Effector CD8-positive, alpha-beta T cell (primary cell): ENCODE data around the gene PEX10.

ENCODE experiments used
- DNase-seq: peaks from one replicate; lab custom pipeline; 2025; lab: John Stamatoyannopoulos, UW

PEX10 gene

GRCh38 chr1:2388004-2388913 lies 24.1 kb downstream of the PEX10 start:
- no peak for DNase-seq

DNA sequence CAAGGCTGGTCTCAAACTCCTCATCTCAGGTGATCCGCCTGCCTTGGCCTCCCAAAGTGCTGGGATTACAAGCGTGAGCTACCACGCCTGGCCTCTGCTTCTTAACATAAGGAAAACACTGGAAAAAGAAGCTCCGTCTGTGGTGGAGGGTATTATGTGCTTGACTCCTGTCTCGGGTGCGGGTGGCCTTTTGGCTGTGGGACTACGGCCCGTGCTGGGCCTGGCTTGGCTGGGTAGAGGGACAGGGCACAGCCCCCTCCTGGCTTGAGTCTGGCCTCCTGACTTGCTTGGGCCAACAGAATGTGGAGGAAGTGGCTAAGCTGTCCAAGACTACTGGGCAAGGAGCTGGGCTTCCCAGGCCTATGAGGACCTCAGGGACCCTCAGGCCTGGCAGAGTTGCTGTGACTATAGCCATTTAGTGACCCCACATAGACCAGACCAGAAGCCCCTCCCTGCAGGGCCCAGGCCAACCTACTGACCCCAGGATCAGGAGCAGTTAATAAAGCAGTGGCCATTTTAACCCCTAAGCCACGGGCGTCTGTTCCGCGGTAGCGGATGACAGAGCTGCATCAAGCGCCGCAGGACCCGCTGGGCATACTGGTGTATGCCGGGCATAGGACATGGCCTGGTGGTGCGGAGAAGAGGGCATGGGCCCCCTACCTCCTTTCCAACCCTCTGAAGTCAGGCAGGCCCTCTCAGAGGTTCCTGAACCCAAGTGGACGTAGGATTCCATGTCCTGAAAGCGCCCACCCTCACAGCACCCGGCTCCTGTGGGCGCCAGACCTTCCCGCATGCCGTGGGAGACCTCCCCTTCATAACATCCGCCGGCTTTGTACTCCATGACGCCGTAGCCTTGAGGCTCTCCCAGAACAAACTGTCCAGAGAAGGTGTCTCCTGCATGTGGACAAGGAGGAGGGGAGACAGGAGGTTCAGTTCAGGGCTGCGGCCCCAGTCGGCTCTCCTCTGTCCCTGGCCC lies 25.4 kb downstream of the PEX10 start:
- DNase-seq, result no peak

GRCh38 chr1:2385606-2386280 lies 26.6 kb downstream of the PEX10 start:
- no peak for DNase-seq

DNA sequence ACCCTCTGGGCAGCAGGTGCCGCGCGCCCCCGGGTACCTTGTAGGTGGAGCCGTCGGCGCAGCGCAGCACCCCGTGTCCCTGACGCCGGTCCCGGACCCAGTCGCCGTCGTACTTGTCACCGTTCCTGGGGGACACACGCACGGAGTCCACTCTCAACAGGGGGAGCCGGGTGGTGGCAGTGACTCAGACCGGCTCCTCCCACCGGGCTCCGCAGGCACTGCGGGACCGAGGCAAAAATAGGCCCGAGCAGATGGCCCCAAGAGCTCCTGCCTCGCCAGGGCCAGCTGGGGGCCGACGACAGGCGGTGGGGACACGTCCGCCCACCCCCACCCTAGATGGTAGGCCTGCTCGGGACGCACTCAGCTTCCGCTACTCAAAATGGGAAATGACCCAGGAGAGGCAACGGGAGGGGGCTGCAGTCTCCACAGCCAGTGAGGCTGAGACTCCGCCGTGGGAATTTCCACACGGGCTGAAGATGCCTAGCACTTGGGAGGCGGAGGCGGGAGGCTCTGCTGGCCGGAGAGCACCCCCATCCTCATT lies 27.4 kb downstream of the PEX10 start:
- DNase-seq, result no peak

DNA sequence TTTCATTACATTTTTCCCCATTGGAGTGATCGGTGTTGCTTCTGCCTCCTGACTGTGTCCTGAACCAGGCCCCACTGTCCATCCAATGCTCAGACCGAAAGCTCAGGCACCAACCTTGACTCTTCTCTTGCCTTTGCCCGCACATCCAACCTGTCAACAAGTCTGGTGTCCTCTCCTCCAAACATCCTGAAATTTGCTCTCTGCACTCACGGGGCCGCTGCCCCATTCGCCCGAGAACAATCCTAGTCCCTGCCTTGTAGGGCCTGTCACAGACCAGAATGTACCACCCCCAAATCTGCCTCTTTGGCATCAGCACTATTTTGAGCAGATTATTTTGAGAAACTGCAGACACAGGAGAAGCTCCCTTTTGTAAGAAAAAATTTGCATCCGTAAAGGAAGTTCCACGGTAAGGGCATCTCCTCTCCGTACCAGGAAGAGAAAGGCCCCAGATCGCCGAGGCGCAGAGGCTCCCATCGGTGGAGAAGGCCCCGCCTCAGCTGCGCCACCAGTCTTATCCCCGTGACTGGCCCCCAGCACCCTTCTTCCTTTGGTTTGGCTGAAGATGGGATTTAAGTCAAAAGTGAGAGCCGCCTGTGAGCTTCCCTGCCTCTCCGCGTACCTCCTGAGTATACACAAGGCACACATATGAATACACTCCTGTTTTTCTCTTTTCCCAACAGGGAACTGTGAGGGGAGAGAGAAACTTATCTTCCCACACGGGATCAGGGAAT lies 28.1 kb downstream of the PEX10 start:
- DNase-seq, result no peak

DNA sequence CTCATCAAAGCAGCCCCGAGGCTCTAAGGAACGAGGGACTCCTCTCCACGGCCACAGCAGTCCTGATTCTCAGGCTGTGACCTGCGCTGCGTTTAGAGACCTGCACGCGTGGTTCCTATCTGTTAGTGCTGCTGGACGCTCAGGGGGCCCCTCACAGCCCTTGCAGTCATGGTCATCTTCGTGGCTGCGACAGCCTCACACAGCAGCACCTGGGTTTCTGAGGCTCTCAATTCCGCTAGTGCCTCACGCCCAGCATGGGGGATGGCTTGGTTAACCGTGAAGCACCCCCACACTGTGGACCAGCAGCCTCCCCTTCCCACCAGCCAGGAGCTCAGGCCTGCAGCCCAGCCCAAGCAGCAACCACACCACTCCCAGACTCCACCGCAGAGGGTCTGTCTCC lies 28.8 kb downstream of the PEX10 start:
- no peak for DNase-seq

DNA sequence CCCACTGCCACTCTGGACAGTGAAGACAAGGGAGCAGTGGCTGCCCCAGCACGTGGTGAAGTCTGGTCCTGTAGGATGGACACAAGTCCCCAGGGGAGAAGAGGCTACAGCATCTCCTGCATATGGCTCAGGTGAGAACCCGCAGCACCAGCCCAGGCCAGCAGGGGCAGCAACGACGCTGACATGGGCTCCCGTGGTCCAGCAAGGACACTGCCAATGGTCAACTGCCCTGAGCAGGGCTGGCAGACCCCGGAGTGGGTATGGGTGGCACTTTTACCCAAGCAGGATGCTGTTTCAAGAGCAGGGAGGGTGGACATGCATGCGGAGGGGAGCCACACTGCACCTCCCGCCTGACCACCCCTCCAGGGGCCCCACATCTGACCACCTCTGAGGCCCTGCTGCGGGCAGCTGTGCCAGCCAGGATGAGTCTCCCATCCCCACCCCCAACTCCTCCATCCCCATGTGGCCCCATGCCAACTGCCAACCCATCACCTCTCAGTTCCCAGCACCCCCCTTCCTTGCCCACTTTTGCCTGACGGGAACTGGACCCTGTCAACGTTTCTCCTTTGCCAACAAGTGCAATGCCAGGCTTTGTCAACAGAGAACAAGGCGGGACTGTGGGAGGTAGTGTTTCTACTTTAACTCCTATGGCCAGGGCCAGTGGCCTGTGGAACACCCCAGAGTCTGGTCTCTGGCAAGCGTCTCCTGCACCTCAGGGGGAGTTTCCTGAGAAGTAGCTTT lies 29.6 kb downstream of the PEX10 start:
- no peak for DNase-seq

DNA sequence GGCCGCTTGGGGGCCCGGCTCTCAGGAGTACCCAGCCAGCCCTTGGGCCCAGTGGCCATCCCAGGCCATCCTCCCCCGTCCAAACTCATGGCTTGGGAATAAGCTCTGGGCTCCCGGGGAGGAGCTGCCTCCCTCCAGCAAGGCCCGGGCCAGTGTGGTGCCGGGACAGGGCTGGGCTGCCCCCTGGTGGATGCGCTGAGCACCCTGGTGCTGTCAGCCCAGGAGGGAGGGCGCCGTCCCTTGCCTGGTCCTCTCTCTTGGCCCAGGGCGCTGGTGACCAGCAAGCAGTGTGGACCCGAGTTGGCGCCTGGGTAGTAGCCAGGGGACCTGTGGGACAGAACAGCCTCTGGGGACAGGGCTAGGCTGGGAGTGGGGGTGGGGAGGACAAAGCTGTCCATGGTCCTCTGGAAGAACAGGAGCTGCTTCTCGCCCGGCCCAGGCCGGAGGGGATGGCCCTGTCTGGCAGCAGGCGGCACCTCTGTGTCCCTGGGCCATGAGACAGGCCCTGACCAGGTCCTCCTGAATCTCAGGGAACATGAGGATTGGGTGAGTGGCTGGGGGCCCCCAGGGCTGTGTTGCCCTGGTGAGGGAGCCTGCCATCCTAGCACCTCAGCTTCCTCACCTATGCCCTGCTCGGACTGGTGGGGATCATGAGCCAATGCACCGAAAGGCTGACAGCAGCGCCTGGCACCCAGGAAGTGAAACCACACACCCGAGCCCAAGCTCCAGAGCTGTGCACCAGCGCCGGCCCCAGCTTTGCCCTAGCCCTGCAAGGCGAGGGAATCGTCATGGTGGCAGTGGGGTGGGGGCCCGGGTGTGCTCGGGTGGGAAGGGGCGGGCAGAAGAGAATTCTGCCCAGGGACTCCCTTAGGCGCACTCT lies 30.4 kb downstream of the PEX10 start:
- peak; percentile 55 for DNase-seq

- DNase-seq, result no peak
Observed at GRCh38 chr1:2380816-2381591, 31.4 kb downstream of the PEX10 start.

- DNase-seq, result no peak
Observed at GRCh38 chr1:2379733-2380404, 32.5 kb downstream of the PEX10 start.

DNA sequence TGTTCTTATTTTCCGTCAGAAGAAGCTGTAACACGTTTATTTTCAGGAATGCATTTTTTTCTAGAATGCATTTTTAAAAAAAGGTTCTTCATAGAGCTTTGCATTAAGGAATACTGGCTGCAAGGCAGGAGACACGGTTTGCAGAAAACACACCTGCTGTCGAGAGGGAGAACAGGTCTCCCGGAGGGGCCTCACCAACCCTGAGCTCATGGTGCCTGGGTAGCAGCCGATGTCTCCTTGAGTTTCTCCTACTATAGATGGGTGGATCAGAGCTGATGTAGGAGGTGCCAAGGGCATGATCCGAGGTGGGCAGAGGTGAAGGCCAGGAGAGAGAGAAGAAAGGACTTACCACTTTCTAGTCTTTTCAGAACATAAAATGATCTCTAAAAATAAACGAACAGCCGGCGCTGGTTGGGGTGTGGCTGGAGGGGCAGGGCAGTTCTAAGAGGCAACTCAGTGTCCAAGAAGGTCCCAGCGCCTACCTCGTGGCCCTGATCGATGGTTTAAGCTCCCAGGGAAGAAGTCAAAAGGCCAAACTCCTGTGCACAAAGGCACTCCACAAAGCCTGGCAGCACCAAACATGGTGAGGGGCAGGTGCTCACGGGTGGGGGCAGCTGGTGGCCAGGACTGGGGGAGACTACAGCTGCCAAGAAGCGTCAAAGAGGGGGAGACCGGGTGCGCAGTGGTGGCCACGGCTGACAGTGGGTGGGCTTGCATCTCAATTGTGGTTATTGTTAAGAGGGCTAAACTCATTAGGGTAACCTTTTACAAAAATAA lies 33.2 kb downstream of the PEX10 start:
- no peak for DNase-seq

- DNase-seq, result no peak
Observed at GRCh38 chr1:2378441-2378851, 33.9 kb downstream of the PEX10 start.

GRCh38 chr1:2377751-2378440 lies 34.5 kb downstream of the PEX10 start:
- no peak for DNase-seq

- no peak for DNase-seq
Observed at GRCh38 chr1:2376931-2377672, 35.3 kb downstream of the PEX10 start.

DNA sequence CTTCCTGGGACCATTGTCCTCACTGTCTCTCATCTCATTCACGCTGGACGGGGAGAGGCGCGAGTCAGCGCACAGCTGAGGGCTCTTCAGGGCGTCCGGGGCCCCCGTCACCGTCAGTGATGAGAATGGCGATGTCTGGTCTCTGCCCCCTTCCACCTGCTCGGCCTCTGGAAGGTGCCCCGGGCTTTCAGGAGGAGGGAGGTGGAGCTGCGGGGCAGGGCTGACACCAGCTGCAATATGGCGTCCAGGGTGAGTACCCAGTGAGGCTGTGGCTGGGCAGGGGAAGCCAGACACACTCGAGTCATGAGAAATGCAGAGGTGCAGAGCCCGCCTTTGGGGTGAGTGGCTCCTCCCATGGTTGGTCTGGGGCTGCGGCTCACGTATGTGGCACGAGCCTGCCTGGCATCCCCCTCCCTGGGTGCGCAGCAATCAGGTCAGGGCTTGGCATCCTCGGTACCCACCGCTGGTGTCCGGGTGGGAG lies 36.1 kb downstream of the PEX10 start:
- DNase-seq, result no peak

DNA sequence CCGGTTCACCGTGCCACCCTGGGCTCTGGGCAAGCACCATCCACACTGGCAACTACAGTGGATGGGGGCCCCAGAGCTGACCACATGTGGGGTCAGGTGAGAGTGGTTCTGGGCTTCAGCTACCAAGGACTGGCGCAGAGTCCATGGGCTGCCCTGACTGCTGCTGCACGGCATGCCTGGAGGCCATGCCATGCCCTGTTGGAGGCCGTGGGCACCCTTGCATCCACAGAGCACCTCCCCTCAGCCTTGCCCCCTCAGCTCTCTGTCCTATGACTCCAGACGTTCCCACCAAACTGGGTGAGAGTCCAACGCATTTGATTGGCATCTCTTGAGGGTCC lies 36.5 kb downstream of the PEX10 start:
- DNase-seq, result no peak
